ENCODE data around the gene NUP205. TPM values are rescaled to one million over a fixed set of nuclear protein-coding genes. Genes with fewer than 3 reads are reported as not detected.

Gene NUP205
- total RNA-seq, 4 donors from 2014 or later: 28.6 to 68.2 (median 42.1) TPM

GRCh38 chr7:135661311-135662122, 103.8 kb downstream of the NUP205 start:
- Histone ChIP-seq H3K4me3 (peak overlapping the region; percentile 62 to 95 (median 81)), H3K4me1 (peaks cover 0 to 42% (median 14%) of the 10 kb centered on the region in 4 donors), H3K27me3 (no peaks in the 10 kb centered on the region), H3K36me3 (peaks cover 0 to 7% (median 0%) of the 10 kb centered on the region in 3 donors), H3K9me3 (no peaks in the 10 kb centered on the region), H3K27ac (peak overlapping the region; percentile 80 to 95 (median 93))
- TF ChIP-seq CTCF (IDR thresholded peaks at IDR 0.05): no peak
- TF ChIP-seq POLR2A (IDR thresholded peaks at IDR 0.05): no peak
- no peak for TF ChIP-seq EP300 (IDR thresholded peaks at IDR 0.05)
- WGBS, 2 donors: 69 to 75% methylated on average over 14 of the region's 14 CpGs
- DNase-seq (ENCODE audit: low spot score in 2 of 2): no peak

- peak overlapping the region; percentile 62 to 95 (median 81) for H3K4me3 ChIP-seq
- no peaks in the 10 kb centered on the region for H3K9me3 ChIP-seq
- no peak for DNase-seq (ENCODE audit: low spot score in 2 of 2)
- H3K4me1 ChIP-seq: peaks cover 0 to 47% (median 14%) of the 10 kb centered on the region in 4 donors
- no peaks in the 10 kb centered on the region for H3K27me3 ChIP-seq
- H3K36me3 ChIP-seq: peaks cover 0 to 8% (median 0%) of the 10 kb centered on the region in 3 donors
- TF ChIP-seq CTCF (IDR thresholded peaks at IDR 0.05) (peak in 3 of 5 experiments; percentile 89 to 97 (median 96)), POLR2A (IDR thresholded peaks at IDR 0.05) (no peak)
- H3K27ac ChIP-seq: peak overlapping the region; percentile 80 to 95 (median 93)
- 10 to 14% methylated on average over 7 to 8 of the region's 17 CpGs for WGBS, 2 donors
Observed at GRCh38 chr7:135662123-135662372, 104.3 kb downstream of the NUP205 start.

GRCh38 chr7:135662373-135663114, 104.8 kb downstream of the NUP205 start, which contains the start of gene STMP1:
Gene STMP1 (plus strand): TSS chr7:135662514.
- Histone ChIP-seq H3K4me1 (peaks cover 0 to 49% (median 14%) of the 10 kb centered on the region in 4 donors), H3K27ac (peak within 1 kb of the TSS; percentile 80 to 95 (median 93)), H3K27me3 (no peaks in the 10 kb centered on the region), H3K36me3 (peaks cover 0 to 8% (median 0%) of the 10 kb centered on the region in 3 donors), H3K9me3 (no peaks in the 10 kb centered on the region), H3K4me3 (peak within 1 kb of the TSS; percentile 62 to 95 (median 81))
- TF ChIP-seq POLR2A (IDR thresholded peaks at IDR 0.05): peak; percentile 89 to 91
- TF ChIP-seq CTCF (IDR thresholded peaks at IDR 0.05): peak in 2 of 5 experiments; percentile 78 to 93
- peak; percentile 86 to 96 for TF ChIP-seq EP300 (IDR thresholded peaks at IDR 0.05)
- WGBS, 2 donors: 1 to 2% methylated on average over 31 to 32 of the region's 60 CpGs
- DNase-seq (ENCODE audit: low spot score in 2 of 2): peak; percentile 95 to 96

- WGBS, 2 donors: 73 to 78% methylated on average over 3 of the region's 3 CpGs
- DNase-seq (ENCODE audit: low spot score in 2 of 2): no peak
- no peaks in the 10 kb centered on the region for H3K9me3 ChIP-seq
- H3K27me3 ChIP-seq: no peaks in the 10 kb centered on the region
- TF ChIP-seq EP300 (IDR thresholded peaks at IDR 0.05) (no peak), CTCF (IDR thresholded peaks at IDR 0.05) (no peak), POLR2A (IDR thresholded peaks at IDR 0.05) (no peak)
- peaks cover 0 to 49% (median 14%) of the 10 kb centered on the region in 4 donors for H3K4me1 ChIP-seq
- H3K36me3 ChIP-seq: peaks cover 0 to 8% (median 0%) of the 10 kb centered on the region in 3 donors
- H3K27ac ChIP-seq: peak overlapping the region in 2 of 4 donors; percentile 94 to 95
- no peak overlapping the region for H3K4me3 ChIP-seq
Observed at GRCh38 chr7:135664046-135664589, 106.4 kb downstream of the NUP205 start.
